ENCODE measurements around the gene CACNA2D1.

The CACNA2D1 gene

GRCh38 chr7:81986723-81987470, 456.7 kb downstream of the CACNA2D1 start:
- no peak for DNase-seq (ENCODE audit: low read depth)

GRCh38 chr7:81983406-81983805, 460.2 kb downstream of the CACNA2D1 start:
- DNase-seq (ENCODE audit: low read depth): no peak

- no peak for DNase-seq (ENCODE audit: low read depth)
Measured at GRCh38 chr7:81973117-81973516, 470.5 kb downstream of the CACNA2D1 start.

DNA sequence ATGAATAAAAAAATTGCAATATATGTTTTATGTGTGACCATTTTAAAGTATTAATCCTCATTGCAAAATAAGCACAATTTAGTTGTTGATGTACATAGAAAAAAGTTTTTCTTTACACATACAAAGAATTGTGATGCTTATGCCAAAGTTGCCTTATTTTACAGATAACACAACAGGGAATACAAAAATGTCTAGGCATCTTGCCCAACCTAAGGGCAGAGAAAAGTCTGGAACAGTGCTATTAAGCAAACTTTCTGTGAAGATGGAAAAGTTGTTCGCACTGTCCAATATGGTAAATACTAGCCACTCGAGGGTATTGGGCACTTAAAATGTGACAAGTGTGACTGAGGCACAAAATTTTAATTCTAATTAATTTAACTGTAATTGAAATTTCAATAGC, 483.6 kb downstream of the CACNA2D1 start:
- no peak for DNase-seq (ENCODE audit: low read depth)

- DNase-seq (ENCODE audit: low read depth): no peak
Measured at GRCh38 chr7:81957517-81957916, 486.1 kb downstream of the CACNA2D1 start.

DNA sequence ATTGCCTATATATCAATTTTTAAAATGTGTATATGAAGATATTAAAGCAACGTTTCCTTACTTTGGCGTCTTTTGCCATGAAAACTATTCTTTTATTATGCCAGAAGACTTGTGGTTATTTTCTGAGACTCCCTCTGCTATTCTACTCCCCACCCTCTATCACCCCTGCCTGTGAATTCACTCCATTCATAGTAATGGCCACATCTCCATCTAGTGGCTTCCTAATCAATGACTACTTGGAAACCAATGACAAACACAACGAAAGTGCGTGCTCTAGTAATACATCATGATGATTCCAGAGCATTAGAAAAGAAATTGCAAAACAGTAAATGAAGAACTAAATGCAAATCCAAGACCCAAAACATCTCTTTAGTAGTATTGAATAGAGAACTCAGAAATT, 487.1 kb downstream of the CACNA2D1 start:
- DNase-seq (ENCODE audit: low read depth): no peak

DNA sequence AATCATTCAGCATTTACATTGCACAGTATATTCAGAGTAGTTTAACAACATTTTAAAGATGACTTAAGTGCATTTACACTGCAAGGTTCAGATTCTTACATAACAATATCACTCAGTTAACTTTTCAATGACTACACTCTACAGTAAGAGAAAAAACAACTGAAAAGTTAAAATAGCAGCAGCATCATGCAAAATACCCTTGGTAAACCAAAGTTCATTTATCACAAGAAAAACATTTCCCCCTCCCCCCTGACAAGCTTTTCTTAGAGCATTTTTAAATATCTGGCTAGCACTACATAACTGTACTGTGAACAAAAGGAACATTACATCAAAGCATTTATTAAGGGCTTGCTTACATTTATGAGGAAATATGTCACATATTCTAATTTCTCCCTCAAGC, 494.3 kb downstream of the CACNA2D1 start:
- no peak for DNase-seq (ENCODE audit: low read depth)

DNA sequence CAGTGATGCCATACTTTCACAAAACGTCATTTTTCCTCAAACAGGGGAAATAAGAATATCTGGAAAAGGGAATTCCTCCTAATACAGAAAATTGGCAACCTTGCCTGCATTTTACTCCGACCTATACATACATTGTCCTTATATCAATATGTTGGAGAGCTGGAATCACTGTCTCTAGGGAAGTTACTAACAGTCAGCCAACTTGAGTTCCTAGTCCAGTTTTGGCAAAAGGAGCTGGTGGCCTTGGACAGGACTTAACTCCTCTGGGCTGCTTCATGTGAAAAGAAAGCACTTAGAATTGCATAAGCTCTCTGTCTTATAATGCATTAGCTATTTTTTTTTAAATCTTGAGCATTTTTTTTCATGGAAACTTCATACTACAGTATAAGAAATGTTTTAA, 499.5 kb downstream of the CACNA2D1 start:
- DNase-seq (ENCODE audit: low read depth): no peak

- no peak for DNase-seq (ENCODE audit: low read depth)
Measured at GRCh38 chr7:81937091-81937490, 506.5 kb downstream of the CACNA2D1 start.

DNA sequence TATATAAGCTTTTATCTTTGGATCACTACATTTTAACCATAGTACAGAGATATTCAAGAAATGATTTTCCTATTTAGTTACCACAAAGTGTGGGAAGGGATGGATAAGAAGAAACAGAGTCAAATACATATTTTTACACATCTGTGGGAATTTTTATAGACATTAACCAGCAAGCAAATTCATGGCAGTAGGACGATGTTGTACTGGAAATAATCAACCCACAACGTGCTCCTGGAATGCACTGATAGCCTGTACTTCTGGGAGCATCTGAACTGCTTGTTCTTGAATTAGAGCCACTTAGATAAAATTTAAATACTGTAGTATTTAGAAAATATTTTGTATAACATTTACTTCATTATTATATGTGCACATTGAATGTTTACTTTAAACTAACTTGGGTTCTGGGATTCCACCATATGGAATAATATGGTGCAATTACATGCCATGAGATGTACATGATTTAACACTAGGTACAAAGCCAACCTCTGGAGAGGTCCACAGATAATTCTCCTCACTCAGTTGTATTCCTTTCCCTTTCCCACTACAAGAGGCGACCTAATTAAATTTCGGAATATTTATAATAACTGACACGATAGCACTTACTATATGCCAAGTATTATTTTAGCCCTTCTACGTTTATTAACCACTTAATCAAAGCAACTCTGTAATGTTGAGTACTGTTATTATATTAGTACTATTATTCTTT, 508.8 kb downstream of the CACNA2D1 start:
- DNase-seq (ENCODE audit: low read depth): no peak

GRCh38 chr7:81932936-81933335, 510.6 kb downstream of the CACNA2D1 start:
- DNase-seq (ENCODE audit: low read depth): no peak

GRCh38 chr7:81929386-81929785, 514.2 kb downstream of the CACNA2D1 start:
- DNase-seq (ENCODE audit: low read depth): no peak

- no peak for DNase-seq (ENCODE audit: low read depth)
Measured at GRCh38 chr7:81926154-81926553, 517.4 kb downstream of the CACNA2D1 start.

DNA sequence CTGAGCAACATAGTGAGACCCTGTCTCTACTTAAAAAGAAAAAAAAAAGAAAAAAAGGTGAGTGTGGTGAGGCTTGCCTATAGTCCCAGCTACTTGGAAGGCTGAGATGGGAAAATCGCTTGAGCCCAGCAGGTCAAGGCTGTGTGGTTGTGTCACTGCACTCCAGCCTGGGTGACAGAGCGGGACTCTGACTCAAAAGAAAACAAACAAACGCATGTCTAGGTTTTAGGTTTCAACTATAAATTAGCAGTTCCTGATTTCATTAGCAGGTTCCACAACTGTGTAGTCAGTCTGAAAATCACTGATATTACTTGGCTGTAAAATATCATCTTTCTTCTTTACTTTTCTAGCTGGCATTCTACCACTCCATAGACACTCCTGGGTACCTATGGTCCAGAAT, 518.0 kb downstream of the CACNA2D1 start:
- DNase-seq (ENCODE audit: low read depth): no peak

GRCh38 chr7:81924494-81924893, 519.1 kb downstream of the CACNA2D1 start:
- DNase-seq (ENCODE audit: low read depth): no peak

DNA sequence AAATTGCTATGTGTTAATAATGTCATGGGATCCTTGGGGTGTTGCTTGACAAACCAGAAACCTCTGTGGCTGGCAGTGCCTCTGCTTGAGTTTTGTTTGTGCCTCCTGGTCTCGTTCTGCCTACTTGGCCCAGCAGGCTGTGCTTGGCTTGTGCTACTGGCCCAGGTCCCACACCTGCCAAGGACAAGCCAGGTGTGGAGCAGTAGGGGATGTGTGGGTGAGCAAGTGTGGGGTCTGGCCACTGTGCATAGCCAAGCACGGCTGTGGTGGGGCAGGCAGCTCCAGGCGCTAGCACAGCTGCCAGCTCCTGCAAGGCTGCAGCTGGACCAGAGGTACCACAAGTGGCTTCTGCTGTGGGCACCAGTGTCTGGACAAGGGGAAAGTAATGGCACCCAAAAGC, 524.1 kb downstream of the CACNA2D1 start:
- no peak for DNase-seq (ENCODE audit: low read depth)

DNA sequence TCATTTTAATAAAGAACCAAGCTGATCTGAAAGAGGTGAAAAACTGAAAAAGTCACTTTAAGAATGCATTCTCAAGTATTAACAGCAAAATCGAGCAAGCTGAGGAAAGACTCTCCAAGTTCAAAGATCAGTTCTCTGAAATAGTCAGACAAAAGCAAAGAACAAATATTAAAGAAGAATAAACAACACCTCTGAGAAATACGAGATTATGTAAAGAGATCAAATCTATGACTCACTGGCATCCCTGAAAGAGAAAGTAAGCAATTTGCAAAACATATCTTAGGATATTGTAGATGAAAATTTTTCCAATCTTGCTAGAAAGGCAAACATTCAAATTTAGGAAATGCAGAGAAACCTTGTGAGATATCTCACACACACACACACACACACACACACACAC, 535.4 kb downstream of the CACNA2D1 start:
- no peak for DNase-seq (ENCODE audit: low read depth)

- DNase-seq (ENCODE audit: low read depth): no peak
Measured at GRCh38 chr7:81903115-81903514, 540.5 kb downstream of the CACNA2D1 start.

- no peak for DNase-seq (ENCODE audit: low read depth)
Measured at GRCh38 chr7:81902536-81902935, 541.0 kb downstream of the CACNA2D1 start.
